Activated CD4-positive, alpha-beta memory T cell treated with anti-CD3 and anti-CD28 coated beads for 36 hours (primary cell): ENCODE data around the gene KLB. TPM values are rescaled to one million over a fixed set of nuclear protein-coding genes. Genes with fewer than 3 reads are reported as not detected.
A peak's percentile ranks its signal among the peaks of the same experiment; 100 is the strongest.

ENCODE experiments used
- CTCF ChIA-PET: fragments of 350-600 bp; sonication (Branson Sonifier 250); formaldehyde crosslinking; loops from one replicate; lab custom pipeline; 2021; ENCODE audit warnings: antibody characterized with exemption, inconsistent platforms; lab: Charles Lee
- POLR2A ChIA-PET: fragments of 350-600 bp; sonication (Branson Sonifier 250); formaldehyde crosslinking; loops from one replicate; lab custom pipeline; 2021; ENCODE audit warnings: antibody characterized with exemption; lab: Charles Lee
- DNase-seq: peaks from one replicate; pipeline ENCODE4 v3.0.0-alpha.2; 2020
- H3K27ac Mint-ChIP-seq: one replicate; pipeline ENCODE4 v1.8.0; 2021; ENCODE audit warnings: mixed read lengths
- H3K27me3 Mint-ChIP-seq: one replicate; pipeline ENCODE4 v1.8.0; 2021; ENCODE audit warnings: mixed read lengths
- H3K36me3 Mint-ChIP-seq: one replicate; pipeline ENCODE4 v1.8.0; 2021; ENCODE audit warnings: mixed read lengths
- H3K4me1 Mint-ChIP-seq: one replicate; pipeline ENCODE4 v1.8.0; 2021; ENCODE audit warnings: low read depth, mixed read lengths
- H3K4me3 Mint-ChIP-seq: one replicate; pipeline ENCODE4 v1.8.0; 2021; ENCODE audit warnings: mild to moderate bottlenecking, mixed read lengths
- H3K9me3 Mint-ChIP-seq: one replicate; pipeline ENCODE4 v1.8.0; 2021; ENCODE audit warnings: mixed read lengths
- intact Hi-C: fragments of 100-400 bp; cut with micrococcal nuclease; formaldehyde crosslinking; loops from one replicate; pipeline ENCODE4 v1.15.1; 2023
- total RNA-seq, 2 experiments: library from RNA; stranded (reverse); gene quantifications; one replicate each; pipeline ENCODE4 v1.2.3, GENCODE V29; 2021

KLB gene
- total RNA-seq, 2 experiments from 2014 or later: not detected

DNA sequence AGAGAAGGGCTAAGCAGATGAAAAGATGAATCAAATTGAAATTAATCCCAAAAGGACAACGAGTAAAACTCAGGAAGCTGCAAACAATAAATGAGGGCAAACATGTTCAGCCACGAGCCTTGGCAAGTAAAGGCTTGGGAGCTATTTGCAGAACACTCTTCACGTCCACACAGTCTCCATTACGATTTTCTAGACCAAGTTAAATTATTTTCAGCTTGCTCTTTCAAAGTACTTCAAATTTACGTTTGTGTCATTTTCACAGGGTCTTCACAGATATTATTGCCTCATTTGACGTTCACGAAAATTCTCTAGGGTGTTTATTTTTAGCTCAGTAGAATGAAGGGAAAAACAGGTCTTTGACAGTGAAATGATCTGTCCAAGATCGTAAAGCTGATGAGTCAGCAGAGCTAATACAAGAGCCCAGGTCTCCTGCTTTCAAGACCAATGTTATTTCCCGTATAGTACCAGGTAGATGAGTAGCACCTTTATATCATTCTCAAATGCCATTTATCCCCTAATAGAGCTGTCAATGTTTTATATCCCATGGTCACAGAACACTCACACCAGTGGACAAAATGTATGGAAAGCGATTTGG lies 20.9 kb downstream of the KLB start:
- no peak for DNase-seq
- Mint-ChIP-seq H3K36me3 (no peaks in the 10 kb centered on the region), H3K27ac (no peak overlapping the region), H3K27me3 (no peaks in the 10 kb centered on the region), H3K9me3 (no peaks in the 10 kb centered on the region), H3K4me3 (no peak overlapping the region), H3K4me1 (no peaks in the 10 kb centered on the region)
- POLR2A ChIA-PET: no interaction called here
- intact Hi-C loops: no loop called here
- CTCF ChIA-PET: interaction anchor here (0.9 kb wide), 1 partner anchor 11 kb away, joined by 3 read pairs; no protein-coding TSS in a partner anchor

DNA sequence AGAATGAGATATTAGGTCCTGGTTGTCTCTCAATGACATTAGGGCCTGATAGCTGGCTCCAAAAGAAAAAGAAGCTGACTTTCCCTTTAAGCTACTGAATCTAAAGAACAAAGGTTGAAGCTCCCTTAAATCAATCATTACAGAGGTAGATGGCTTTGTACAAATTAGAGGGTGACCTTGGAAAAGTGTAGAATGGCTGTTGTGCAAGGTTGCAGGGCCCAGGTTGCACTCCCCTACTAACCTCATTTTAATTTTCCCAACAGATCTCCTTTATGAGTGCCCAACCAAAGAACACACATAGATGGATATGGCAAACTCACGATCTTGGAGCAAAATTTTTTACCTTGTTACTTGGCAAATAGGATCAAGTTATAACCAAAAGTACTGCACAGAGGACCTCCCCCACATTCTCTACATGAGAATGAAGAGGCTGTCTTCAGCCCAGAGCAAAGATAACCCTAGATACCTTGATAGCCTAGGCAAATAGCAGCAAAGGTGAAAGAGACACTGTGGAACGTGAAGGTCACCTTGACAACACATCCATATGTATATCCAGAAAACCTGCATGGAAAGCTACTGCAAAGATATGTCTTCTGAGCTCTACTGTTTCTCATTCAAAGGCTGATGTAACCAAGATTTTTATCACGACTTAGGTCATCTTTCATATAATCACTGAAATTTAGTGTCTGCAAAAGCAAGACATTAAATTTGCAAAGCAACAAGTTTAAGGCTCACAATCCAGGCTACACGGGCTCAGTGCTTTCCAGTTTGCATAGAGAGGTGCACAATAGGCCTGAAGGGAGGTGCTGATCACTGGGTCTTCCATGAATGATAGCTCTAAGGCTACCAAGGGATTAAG lies 23.0 kb downstream of the KLB start:
- no peak overlapping the region for H3K4me3 Mint-ChIP-seq
- no peaks in the 10 kb centered on the region for H3K27me3 Mint-ChIP-seq
- no peaks in the 10 kb centered on the region for H3K4me1 Mint-ChIP-seq
- H3K9me3 Mint-ChIP-seq: no peaks in the 10 kb centered on the region
- no peak overlapping the region for H3K27ac Mint-ChIP-seq
- DNase-seq: no peak
- POLR2A ChIA-PET: no interaction called here
- intact Hi-C loops: no loop called here
- H3K36me3 Mint-ChIP-seq: no peaks in the 10 kb centered on the region
- CTCF ChIA-PET: interaction anchor here (0.6 kb wide), 1 partner anchor 17 kb away, joined by 3 read pairs; no protein-coding TSS in a partner anchor

DNA sequence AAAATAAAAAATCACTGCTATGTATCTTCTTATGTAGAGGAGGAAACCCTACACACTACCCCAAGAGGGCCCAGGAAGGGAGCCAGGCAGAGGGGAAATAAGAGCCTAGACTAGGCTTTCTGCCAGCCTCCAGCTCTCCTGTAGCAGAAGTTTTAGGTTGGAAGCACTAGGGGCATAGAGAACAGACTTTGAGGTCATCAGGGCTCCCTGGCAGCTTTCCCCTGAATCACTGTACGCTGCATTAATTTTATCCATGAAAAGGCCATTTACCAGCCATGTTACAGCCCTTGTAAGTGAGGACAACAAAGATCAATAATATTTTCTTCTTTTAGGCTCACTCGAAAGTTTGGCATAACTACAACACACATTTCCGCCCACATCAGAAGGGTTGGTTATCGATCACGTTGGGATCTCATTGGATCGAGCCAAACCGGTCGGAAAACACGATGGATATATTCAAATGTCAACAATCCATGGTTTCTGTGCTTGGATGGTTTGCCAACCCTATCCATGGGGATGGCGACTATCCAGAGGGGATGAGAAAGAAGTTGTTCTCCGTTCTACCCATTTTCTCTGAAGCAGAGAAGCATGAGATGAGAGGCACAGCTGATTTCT lies 27.3 kb downstream of the KLB start:
- CTCF ChIA-PET: no interaction called here

DNA sequence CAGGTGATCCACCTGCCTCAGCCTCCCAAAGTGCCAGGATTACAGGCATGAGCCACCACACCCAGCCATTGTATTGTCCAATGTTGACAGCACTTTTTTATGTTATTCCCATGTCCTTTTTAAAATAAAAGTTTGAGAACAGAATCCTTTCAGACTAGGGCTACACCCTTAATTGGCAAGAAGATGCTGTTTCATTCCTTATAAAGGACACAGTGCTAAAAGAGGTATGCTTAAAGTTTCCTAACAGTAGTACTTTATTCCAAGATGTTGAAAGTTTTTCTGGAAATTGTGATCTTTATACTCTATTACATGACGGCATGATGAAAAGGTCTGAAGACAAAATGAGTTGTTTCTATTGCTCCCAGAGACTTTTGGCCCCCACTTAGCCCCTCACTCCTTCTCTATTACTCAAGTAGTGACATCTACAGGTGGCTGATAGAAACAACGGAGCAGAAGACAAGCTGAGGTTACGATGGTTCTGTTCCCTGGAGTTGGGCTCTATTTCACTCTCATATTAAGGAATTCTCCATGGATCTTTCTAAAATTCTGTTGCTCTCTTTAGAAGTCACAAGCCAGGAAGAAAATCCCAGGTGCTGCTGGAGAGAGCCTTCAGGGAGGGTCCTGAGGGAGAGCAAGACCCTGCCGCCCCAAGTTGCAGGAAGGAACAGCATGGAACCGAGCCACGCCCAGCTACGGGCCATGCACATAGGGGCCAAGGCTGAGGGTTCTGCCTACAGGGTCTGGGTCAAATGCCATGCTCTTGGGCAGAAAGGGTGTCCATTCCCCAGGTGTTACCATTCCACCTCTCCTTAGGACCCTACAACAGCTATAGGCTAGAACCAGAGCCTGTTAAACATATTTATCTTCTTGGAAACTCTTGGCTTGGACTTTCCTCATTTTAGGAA lies 29.2 kb downstream of the KLB start:
- Mint-ChIP-seq H3K4me3 (no peak overlapping the region), H3K36me3 (no peaks in the 10 kb centered on the region), H3K27me3 (peaks cover 2% of the 10 kb centered on the region), H3K4me1 (no peaks in the 10 kb centered on the region), H3K27ac (no peak overlapping the region), H3K9me3 (no peaks in the 10 kb centered on the region)
- POLR2A ChIA-PET: no interaction called here
- CTCF ChIA-PET: interaction anchor here (0.6 to 0.8 kb wide), 2 partner anchors 276 to 533 kb away, joined by 3 read pairs; no protein-coding TSS in a partner anchor
- intact Hi-C loops: no loop called here
- no peak for DNase-seq

More for the DNA sequence above, 27.3 kb downstream of the KLB start:
- no peak overlapping the region for H3K4me3 Mint-ChIP-seq
- no peak for DNase-seq
- no peaks in the 10 kb centered on the region for H3K4me1 Mint-ChIP-seq
- POLR2A ChIA-PET: no interaction called here
- no peaks in the 10 kb centered on the region for H3K36me3 Mint-ChIP-seq
- H3K27me3 Mint-ChIP-seq: peaks cover 2% of the 10 kb centered on the region
- H3K9me3 Mint-ChIP-seq: no peaks in the 10 kb centered on the region
- no peak overlapping the region for H3K27ac Mint-ChIP-seq
- intact Hi-C loops: no loop called here

DNA sequence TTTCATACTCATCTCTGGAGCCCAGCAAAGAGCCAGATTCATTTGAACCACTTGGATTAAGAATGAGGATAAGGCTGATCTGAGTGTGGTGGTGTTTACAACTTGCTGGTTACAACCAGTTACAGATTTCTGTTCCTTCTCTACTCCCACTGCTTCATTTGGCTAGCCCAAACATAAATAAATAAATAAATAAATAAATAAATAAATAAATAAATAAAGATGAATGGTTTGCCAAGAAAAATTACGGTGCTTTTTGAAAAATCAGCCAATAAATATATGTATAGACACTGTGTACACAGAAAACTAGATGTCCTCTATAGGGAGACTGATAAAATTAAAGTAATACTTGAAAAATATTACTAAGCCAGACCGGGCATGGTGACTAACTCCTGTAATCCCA lies 34.9 kb downstream of the KLB start:
- no peak overlapping the region for H3K27ac Mint-ChIP-seq
- intact Hi-C loops: no loop called here
- H3K9me3 Mint-ChIP-seq: no peaks in the 10 kb centered on the region

DNA sequence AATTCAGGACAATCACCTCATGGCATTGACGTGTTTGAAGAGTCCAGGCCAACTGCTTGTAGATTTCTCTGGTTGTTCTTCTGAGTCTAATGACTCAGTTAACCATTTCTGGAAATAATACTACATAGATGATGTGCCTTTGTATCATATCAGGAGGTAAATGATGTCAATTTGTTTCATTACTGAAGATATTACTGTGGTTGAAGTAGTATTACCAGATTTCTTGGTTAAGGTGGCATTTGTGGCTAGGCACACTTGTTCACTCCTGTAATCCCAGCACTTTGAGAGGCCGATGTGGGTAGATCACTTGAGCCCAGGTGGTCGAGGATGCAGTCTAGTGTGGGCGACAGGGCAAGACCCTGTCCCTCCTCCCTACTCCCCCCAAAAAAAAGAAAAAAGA lies 36.3 kb downstream of the KLB start:
- Mint-ChIP-seq H3K27ac (no peak overlapping the region), H3K9me3 (no peaks in the 10 kb centered on the region), H3K4me3 (no peak overlapping the region), H3K27me3 (no peaks in the 10 kb centered on the region), H3K36me3 (peaks cover 3% of the 10 kb centered on the region), H3K4me1 (peaks cover 21% of the 10 kb centered on the region)
- POLR2A ChIA-PET: interaction anchor here (0.6 to 1.1 kb wide), 3 partner anchors 11 to 424 kb away, joined by 3 to 5 read pairs (median 3); no protein-coding TSS in a partner anchor
- CTCF ChIA-PET: no interaction called here
- intact Hi-C loops: loop anchor here (1.0 kb wide), 1 partner anchor 90 kb away; no protein-coding TSS in a partner anchor
- peak; percentile 22 for DNase-seq

More for the DNA sequence above, 34.9 kb downstream of the KLB start:
- no peaks in the 10 kb centered on the region for H3K36me3 Mint-ChIP-seq
- POLR2A ChIA-PET: interaction anchor here (1.1 kb wide), 1 partner anchor 75 kb away, joined by 3 read pairs; no protein-coding TSS in a partner anchor
- peaks cover 11% of the 10 kb centered on the region for H3K4me1 Mint-ChIP-seq
- H3K27me3 Mint-ChIP-seq: peaks cover 2% of the 10 kb centered on the region
- CTCF ChIA-PET: no interaction called here
- no peak overlapping the region for H3K4me3 Mint-ChIP-seq
- DNase-seq: no peak

DNA sequence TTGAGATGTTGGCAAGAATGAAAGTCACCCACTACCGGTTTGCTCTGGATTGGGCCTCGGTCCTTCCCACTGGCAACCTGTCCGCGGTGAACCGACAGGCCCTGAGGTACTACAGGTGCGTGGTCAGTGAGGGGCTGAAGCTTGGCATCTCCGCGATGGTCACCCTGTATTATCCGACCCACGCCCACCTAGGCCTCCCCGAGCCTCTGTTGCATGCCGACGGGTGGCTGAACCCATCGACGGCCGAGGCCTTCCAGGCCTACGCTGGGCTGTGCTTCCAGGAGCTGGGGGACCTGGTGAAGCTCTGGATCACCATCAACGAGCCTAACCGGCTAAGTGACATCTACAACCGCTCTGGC lies 39.7 kb downstream of the KLB start:
- H3K4me1 Mint-ChIP-seq: peaks cover 30% of the 10 kb centered on the region
- ChIA-PET CTCF (interaction anchor here (0.7 to 1.4 kb wide), 3 partner anchors 23 to 544 kb away, joined by 3 read pairs; no protein-coding TSS in a partner anchor), POLR2A (interaction anchor here (0.9 to 1.2 kb wide), 2 partner anchors 11 to 319 kb away, joined by 3 to 17 read pairs; partner anchors contain the start of genes LIAS and RPL9)
- DNase-seq: no peak
- intact Hi-C loops: no loop called here
- peaks cover 17% of the 10 kb centered on the region for H3K36me3 Mint-ChIP-seq
- no peak overlapping the region for H3K4me3 Mint-ChIP-seq
- H3K9me3 Mint-ChIP-seq: no peaks in the 10 kb centered on the region
- H3K27me3 Mint-ChIP-seq: no peaks in the 10 kb centered on the region
- no peak overlapping the region for H3K27ac Mint-ChIP-seq

DNA sequence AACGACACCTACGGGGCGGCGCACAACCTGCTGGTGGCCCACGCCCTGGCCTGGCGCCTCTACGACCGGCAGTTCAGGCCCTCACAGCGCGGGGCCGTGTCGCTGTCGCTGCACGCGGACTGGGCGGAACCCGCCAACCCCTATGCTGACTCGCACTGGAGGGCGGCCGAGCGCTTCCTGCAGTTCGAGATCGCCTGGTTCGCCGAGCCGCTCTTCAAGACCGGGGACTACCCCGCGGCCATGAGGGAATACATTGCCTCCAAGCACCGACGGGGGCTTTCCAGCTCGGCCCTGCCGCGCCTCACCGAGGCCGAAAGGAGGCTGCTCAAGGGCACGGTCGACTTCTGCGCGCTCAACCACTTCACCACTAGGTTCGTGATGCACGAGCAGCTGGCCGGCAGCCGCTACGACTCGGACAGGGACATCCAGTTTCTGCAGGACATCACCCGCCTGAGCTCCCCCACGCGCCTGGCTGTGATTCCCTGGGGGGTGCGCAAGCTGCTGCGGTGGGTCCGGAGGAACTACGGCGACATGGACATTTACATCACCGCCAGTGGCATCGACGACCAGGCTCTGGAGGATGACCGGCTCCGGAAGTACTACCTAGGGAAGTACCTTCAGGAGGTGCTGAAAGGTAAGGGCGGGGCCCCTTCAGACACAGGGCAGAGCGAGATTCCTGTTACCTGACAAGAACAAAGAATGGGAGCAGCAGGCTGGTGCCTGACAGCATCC lies 40.3 kb downstream of the KLB start:
- H3K4me3 Mint-ChIP-seq: peak overlapping the region; percentile 32
- H3K9me3 Mint-ChIP-seq: no peaks in the 10 kb centered on the region
- CTCF ChIA-PET: interaction anchor here (0.7 to 1.4 kb wide), 2 partner anchors 94 to 544 kb away, joined by 3 read pairs; no protein-coding TSS in a partner anchor
- POLR2A ChIA-PET: interaction anchor here (0.9 to 1.2 kb wide), 2 partner anchors 11 to 320 kb away, joined by 3 to 17 read pairs; partner anchors contain the start of genes LIAS and RPL9
- no peaks in the 10 kb centered on the region for H3K27me3 Mint-ChIP-seq
- H3K27ac Mint-ChIP-seq: no peak overlapping the region
- peaks cover 22% of the 10 kb centered on the region for H3K36me3 Mint-ChIP-seq
- intact Hi-C loops: no loop called here
- peak; percentile 67 for DNase-seq
- H3K4me1 Mint-ChIP-seq: peaks cover 33% of the 10 kb centered on the region

DNA sequence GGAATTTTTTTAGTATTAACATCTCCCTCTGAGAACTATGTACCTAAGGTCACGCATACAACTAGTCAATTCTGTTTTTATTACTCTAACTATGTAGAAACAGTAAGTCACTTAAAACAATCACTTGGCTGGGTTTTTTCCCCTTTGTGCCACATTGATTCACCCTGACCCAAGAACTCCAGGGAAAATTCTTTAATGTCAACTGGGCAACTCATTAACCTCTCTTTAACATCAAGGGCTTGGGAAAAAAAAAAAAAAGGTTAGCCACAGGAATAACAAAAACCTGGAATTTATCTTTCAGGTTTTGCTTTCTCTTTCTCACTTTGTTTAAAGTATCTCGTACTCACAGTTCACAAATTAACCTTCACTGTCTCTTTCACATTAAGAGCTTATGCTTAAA lies 43.9 kb downstream of the KLB start:
- Mint-ChIP-seq H3K4me3 (no peak overlapping the region), H3K27me3 (no peaks in the 10 kb centered on the region), H3K36me3 (peaks cover 56% of the 10 kb centered on the region), H3K9me3 (no peaks in the 10 kb centered on the region), H3K27ac (no peak overlapping the region), H3K4me1 (peaks cover 46% of the 10 kb centered on the region)
- DNase-seq: no peak
- ChIA-PET POLR2A (interaction anchor here (0.7 to 1.5 kb wide), 3 partner anchors 18 to 98 kb away, joined by 3 to 4 read pairs (median 3); no protein-coding TSS in a partner anchor), CTCF (interaction anchor here (0.6 kb wide), 2 partner anchors 8 to 222 kb away, joined by 3 to 4 read pairs; partner anchors contain the start of gene LIAS)
- intact Hi-C loops: no loop called here

DNA sequence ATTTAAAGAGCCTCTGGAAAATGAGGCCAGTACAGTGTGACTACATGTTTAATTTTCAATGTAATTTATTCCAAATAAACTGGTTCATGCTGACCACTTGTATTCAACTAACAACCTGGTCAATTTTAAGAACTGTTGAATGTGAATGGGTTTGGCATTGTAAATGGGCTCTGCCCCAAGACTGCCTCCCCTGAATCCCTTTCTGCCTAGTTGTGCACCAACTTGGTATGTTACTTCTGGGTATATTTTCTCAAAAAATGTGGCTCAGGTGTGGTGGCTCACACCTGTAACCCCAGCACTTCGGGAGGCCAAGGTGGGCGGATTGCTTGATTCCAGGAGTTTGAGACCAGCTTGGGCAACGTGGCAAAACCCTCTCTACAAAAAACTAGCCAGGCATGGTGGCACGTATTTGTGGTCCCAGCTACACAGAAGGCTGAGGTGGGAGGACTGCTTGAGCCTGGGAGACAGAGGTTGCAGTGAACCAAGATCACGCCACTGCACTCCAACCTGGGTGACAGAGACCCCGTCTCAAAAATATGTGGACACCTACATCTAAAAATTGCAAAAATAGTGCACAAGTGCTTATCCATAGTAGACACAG lies 44.8 kb downstream of the KLB start:
- H3K27me3 Mint-ChIP-seq: no peaks in the 10 kb centered on the region
- ChIA-PET CTCF (interaction anchor here (0.6 kb wide), 2 partner anchors 8 to 223 kb away, joined by 3 to 4 read pairs; partner anchors contain the start of gene LIAS), POLR2A (interaction anchor here (0.7 to 1.2 kb wide), 2 partner anchors 87 to 98 kb away, joined by 3 to 5 read pairs; no protein-coding TSS in a partner anchor)
- H3K4me3 Mint-ChIP-seq: no peak overlapping the region
- intact Hi-C loops: no loop called here
- peaks cover 64% of the 10 kb centered on the region for H3K36me3 Mint-ChIP-seq
- H3K4me1 Mint-ChIP-seq: peaks cover 52% of the 10 kb centered on the region
- no peak for DNase-seq
- H3K27ac Mint-ChIP-seq: no peak overlapping the region
- H3K9me3 Mint-ChIP-seq: no peaks in the 10 kb centered on the region
